OCI-M1 (cell line): ENCODE measurements around the gene ADAMTS4.

Experiments used
- DNase-seq: peaks from one replicate; lab custom pipeline; 2025; lab: John Stamatoyannopoulos, UW

Gene ADAMTS4

DNA sequence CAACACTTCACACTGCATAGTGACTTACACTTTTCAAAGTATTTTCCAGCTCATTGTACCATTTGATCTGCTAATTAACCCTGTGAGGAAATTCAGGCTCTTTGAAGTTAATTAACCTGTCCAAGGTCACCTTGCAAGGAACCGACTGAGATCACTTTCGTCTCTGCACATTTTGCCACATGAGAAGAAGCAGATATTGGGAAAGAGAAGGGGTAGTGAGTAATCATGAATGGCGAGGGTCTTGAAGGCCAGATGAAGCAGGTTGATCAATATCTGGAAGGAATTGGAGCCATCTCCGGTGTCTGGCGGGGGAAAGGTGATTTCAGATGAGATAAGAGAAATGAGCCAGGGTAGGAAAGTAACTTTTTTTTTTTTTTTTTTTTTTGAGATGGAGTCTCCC, 21.1 kb upstream of the ADAMTS4 start:
- DNase-seq, result no peak

DNA sequence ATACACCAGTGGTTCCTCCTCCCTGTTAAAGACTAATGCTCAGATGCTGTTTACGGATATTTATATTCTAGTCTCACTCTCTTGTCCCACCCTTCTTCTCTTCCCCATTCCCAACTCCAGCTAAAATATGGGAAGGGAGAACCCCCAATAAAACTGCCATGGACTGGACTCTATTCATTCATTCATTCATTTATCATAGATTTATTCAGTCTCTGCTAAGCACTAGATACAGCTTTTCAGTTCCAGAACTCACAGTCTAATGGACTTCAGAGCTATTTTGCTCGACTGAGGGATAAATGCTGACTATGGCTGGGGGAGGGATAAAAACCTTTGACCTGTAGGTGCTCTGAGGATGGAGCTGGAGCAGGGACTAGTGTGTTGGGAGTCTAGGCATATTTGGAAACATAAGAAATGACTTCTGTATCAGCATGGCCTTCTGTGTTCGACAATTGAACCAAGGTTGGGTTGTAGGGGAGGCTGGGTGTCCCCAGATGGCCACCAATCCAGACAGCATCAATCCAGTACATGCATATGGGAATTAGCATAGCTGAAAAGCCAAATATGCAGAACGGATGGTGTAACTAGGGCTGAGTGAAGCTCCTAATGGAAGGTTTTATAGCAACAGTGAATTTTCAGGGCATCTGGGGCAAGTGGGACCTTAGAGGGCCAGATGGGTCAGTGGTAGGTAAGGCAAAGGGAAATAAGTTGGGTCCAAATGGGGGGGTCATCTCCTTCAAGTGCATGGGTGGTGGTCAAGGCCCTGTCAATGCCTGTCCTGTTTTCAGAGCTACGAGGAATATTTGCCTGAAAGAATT, 20.4 kb upstream of the ADAMTS4 start:
- DNase-seq, result no peak

DNA sequence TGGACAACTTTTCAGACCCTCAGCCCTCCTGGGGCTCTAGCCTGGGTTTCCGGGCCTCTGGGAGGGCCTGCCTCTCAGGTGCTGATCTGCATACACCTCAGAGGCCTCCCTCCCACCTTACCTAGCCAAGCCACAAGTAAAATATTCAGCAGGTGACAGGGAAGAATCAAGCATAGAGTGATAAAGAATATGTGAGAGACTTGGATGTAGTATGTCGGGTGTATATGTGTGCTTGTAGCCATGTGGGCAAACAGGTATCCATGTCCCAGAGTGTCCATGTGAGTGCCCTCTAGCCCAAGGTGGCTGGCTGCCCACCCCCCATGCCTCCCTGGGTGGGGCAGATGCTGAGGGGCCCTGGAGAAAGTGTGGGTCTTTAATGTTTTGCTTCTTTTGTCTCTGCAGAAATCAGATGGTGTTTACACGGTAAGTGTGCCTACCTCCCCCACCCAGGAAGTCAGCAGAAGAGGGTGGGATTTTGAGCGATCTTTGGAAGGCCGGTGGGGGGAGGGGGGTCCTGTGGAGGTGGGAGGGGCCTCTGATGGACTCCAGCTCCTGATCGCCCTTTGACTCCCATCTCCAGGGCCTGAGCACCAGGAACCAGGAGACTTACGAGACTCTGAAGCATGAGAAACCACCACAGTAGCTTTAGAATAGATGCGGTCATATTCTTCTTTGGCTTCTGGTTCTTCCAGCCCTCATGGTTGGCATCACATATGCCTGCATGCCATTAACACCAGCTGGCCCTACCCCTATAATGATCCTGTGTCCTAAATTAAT, 19.6 kb upstream of the ADAMTS4 start:
- DNase-seq, result no peak

DNA sequence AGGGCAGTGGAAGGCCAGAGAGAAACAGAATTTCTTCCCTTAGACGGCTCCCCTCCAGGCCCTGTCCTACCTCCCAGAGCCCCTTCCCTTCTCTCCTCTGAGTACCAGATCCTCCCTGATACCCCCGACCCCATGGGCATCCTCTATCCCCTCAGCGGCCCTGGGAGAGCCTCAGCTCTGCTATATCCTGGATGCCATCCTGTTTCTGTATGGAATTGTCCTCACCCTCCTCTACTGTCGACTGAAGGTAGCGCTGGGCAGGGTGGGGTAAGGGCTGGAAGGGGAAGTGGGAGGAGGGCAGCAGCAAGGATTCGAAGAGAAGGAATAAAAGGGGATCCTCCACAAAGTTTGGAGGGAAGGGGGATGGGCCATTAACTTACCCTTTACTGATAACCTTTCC, 19.0 kb upstream of the ADAMTS4 start:
- no peak for DNase-seq

DNA sequence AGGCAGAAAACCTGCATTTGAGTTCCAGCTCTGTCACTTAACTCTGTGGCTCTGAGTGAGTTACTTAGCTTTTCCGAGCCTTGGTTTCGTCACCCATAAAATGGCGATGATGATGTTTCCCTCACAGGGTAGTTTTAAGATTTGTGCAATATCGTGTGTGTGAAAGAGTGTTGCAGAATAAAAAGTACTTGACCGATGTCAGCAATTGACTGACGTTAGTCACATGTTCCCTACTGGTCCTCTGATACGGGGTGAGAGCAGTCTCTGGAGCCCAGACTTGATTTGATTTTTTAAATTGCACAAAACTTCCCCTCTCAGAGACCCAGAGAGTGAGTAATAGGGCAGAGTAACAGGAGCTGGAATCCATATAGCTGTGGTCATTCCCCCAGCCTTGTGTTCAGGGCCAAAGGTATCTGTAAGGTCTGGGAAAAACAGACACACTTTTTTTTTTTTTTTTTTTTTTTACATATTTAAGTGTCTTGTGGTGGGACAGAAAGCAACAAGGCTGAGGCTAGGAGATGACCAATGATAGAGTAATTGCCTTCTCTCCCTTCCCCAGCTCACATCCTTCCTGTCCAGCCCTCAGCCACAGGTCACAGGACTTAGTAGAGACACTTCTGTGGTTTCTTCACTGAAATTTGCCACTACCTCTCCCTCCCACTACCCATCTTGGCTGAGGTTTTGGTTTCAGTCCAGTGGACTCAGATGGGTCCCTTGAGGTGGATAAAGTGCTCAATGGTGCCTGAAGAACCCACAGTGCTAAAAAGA, 18.3 kb upstream of the ADAMTS4 start:
- DNase-seq, result peak; percentile 67

DNA sequence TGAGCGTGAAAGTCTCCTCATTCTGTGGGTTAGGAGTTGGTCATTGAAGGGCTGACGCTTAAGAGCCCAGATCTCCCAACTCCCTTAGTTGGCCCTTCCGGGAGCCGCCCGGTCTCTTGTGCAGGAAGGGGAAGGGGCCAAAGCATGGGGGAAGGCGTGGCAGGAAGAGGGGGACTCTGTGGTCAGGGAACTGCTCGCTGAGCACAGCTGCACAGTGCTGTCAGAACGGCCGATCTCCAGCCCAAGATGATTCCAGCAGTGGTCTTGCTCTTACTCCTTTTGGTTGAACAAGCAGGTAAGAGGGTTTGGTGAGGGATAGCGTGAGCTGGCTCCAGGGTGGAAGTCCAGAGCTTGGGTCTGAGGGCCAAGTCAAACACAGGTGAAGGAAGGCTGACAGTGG, 16.2 kb upstream of the ADAMTS4 start, which contains the start of gene FCER1G:
Gene FCER1G, plus strand, starts transcription at position 220 of the 400 bp plus-strand sequence. Its CDS starts 27 bp downstream, at position 247.
- no peak for DNase-seq

DNA sequence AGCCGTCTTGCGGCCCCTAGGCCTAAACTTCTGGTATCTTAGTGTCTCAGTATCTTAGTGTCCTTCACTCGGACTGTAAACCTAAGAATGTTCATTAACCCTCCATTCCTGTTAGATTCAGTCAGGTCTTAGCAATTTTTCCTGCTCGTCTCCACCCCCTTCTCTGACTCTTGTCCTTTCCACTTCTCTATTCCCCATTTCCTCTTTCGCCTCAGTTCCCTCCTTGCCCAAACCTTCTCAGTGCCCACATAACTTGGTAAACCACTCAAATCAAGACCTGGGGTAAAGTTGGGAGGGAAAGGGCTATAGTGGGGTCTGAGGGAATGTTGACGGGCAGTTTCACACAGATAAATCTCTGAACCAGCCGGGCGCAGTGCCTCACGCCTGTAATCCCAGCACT, 15.5 kb upstream of the ADAMTS4 start:
- DNase-seq, result no peak

DNA sequence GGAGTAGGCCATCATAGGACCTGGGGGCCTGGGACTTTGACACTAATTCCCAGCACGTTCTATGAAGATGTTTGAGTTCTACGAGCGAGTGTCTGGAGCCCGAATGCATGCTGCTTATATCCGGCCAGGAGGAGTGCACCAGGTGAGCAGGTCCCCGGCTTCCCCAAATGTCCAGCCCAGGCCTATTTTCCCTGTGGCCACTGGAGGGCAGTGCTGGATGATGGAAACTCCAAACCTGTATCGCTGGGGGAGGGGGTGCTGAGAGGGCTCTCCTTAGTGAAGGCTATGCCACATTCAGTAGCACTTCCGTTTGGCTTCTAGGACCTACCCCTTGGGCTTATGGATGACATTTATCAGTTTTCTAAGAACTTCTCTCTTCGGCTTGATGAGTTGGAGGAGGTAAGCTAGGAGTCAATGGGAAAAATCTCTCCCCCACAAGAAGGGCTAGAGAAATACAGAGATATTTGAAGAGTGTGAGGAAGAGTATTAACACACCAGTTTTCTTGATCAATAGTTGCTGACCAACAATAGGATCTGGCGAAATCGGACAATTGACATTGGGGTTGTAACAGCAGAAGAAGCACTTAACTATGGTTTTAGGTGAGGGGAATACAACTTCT, 11.0 kb upstream of the ADAMTS4 start:
- peak; percentile 88 for DNase-seq

DNA sequence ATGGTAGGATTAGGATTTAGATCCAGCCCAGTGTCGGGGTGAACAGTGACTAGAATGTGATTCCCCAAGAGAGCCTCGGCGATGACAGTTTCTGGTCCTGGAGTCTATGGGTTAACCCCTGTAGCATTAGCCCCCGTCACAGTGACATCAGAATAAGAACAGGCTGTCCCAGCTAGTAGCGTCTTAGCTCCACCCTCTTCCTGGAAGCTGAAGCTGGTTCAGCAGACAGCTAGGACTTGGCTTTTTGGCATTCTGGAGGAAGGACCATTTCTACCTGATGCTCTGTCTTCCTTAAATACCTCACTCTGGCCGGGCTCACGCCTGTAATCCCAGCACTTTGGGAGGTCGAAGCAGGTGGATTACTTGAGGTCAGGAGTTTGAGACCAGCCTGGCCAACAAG, 8.3 kb upstream of the ADAMTS4 start:
- no peak for DNase-seq

DNA sequence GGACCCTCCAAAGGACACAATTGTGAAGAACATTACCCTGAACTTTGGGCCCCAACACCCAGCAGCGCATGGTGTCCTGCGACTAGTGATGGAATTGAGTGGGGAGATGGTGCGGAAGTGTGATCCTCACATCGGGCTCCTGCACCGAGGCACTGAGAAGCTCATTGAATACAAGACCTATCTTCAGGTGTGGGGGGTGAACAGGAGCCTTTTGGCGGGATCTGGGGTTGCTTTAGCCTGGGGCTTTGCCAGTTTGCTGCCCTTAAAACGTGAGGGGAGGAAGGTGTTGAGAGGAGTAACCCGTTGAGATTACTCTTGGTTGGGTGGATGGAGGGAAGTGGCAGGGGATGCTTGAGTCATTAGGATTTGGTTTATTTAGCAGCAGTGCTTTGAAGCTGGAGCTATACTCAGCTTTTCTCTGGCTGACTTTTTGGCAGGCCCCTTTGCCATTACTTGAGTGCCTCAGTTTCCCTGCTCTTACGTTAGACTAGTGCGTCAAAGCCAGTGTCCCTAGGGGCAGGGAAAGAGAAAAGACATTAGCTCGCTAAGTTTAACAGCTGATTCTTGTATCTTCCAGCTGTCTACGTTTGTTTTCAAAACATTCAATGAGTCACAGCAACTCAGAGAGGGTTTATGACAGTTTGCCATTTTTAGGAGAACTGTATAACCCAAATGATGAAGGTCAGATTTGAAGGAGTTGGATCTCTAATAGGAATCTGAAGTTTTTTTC, 7.7 kb upstream of the ADAMTS4 start:
- no peak for DNase-seq

DNA sequence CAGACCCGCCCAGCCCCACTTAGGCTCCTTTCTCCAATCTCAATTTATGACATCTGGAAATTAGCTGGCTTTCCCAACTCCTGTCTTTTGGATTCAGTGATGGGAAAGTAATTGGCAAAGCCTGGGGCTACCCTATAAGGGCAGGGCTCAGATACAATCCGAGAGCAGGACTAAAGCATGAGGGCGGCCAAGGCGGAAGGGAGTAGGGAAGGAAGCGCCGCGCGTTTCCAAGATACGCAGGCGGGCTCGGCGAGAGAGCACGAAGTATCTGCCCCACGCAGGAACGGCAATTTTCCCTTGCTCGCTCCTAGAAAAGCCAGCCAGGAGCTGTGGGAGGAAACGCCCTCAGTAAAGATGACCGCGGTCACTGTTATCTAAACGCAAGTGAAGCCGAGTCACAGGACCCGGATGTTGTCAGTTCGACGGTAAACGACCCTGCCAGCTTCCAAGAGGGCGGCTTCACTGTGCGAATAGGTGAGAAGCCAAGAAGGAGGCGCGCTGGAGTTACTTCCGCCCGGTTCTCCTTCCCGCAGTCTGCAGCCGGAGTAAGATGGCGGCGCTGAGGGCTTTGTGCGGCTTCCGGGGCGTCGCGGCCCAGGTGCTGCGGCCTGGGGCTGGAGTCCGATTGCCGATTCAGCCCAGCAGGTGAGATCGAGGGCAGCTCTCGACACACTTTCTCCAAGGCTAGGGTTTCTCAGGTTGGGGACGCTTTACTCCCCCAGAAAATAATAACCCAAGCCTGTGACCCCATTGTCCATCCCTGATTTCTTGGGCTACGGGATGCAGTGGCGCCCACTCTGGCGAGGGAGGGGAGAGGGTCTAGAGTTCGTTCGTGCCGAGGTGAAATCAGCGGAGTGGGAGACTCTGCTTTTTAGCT, 3.2 kb upstream of the ADAMTS4 start, which contains the start of gene NDUFS2:
Gene NDUFS2, plus strand, starts transcription at position 532 of the 877 bp plus-strand sequence. Its CDS starts 19 bp downstream, at position 551.
- peak; percentile 99 for DNase-seq

DNA sequence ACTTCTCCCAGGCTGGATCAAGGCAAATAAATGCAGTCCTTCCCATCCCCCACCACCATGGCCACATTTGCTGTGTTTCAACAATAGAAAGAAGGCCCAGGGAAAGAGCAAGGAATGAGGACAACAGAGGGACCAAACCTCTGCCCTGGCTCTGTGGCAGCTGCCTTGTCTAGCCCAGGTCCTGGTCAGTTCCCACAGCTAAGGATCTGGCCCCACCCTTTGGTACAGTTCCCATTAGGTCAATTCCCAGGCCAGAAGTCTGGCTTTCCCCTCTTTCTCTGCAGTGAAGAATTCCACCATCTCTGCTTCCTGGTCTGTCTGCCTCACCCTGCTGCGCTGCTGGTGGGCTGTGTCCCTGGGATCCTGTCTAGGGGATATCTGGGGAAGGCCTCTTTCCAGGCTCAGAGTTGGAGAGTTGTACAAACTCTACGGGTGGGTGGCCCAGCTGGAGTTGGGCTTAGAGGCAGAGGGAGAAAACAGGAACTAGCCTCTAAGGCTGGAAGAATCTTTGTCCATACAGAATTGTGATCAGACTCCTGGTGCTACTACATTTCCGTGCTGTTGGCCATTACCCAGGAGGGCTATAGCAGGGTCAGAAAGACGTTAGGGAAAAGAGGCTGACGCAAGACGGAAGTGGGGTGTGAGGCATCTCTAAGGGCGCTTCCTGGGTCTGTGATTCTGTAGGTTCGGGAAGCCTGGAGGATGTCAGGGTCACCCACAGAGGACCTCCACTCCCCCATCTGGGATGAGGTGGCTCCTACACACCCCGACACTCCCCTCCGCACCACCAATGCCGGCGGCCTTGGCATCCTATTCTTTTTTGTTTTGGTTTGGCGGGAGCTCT, 2.4 kb upstream of the ADAMTS4 start:
- DNase-seq, result peak; percentile 67

DNA sequence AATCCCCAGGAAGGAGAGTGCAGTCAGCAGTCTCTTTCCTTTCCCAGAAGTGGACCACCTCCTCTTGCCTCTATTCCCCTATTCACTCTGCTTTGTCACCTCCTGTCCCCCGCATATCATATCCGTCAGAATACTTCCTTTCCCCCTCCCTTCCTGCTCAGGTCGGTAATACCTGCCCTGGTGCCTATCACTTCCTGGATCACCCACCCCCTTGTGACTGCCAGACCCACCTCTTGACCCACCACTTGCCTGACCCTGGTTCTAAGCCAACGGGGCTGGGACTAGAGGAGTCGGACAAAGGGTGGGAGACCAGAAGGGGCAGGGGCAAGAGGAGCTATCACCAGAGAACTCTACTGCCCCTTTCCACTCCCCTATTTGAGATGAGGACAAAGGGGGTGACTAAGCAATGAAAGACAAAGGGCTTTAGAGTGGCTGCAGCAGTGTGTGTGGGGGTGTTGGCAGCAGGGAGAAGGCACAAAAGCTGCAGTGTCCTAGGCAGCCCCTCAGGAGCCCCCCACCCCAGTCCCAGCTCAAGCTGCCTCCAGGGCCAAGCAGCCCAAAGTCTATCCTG, 1.7 kb upstream of the ADAMTS4 start:
- no peak for DNase-seq

DNA sequence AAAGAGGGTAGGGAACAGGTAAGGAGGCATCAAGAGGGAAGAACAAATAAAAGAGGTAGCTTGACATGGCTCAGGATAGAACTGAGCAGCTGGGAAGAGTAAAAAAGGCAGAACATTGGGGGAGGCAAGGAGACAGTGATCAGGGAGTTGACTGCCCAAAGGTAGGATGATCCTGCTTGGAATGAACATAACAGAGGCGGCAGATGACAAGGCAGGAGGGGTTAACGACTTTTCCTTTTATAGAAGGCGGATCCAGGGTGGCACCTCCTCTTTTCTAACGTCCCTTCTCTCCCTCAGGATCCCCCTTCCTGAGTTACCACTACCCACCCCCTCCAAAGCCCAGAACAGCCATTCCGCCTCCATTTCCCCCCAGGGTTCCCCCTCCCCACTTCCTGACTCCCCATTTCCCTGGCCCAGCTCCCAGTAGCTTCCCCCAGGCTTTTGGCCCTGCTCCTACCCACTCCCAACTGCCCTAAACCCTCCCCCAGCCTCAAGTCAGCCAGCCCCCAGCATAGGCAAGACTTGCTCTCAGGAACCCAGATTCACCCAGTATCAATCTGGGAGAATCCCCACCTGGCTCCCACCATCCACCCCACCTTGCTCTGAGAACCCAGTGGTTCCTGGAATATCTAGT, 769 bp upstream of the ADAMTS4 start:
- no peak for DNase-seq

DNA sequence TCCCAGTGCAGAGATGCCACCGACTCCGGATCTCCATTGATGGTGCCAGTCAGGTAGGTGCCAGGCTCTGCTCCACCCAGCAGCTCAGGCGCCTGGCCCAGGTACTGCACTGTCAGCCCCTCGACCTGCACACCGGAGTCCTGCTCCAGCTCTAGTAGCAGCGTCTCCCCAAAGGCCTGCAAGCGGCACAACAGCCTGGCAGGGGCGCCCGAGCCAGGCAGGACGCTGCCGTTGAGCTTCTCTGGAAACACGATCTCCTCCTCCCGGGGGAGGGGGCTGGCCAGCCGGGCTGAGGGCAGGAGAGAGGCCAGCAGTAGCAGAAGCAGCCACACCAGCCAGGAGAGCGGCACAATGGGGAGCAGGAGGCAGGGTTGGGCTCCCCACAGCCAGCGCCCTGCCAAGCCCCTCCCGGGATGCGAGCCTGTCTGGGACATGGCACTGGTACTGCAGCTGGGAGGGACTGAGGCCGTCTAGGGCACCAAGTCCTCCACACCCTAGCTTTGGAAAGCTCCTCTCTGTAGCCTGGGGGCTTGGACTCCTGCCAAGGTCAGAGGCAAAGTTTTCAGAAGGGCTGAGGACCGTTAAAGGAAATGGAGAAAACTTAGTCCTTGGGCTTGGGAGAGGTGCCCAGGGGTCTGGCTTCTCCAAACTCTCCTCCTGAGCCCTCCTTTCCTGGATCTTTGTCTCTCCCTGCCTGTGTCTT, 509 bp downstream of the ADAMTS4 start:
- peak; percentile 55 for DNase-seq

DNA sequence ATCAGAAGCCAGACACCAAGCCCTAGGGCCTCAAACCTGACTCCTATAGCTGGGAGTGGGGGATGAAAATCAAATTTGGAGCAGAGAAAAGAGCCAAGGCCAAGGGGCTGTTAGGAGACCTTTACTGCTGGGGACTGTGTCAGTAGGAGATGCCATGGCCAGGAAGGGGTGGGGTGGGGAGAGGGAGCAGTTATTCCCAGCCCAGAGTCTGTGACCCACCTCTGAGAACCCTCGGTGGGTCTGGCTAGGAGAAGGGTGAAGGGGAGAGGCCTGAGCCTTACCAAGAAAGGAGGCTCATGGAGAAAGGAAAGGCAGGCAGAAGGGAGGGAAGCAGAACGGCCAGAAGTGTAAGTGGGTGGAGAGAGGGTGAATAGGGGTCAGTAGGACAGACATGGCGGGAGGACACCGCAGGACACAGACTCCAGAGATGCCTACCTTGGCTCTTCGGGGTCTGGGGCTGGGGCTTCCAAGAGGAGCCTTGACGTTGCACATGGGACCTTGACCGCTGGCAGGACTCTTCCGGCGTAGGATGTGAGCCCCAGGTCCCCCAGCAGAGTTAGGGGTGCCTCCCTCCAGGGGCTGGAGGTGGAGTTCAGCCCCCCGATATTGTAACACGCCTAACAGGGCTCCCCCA, 1.2 kb downstream of the ADAMTS4 start:
- DNase-seq, result no peak
